Endometrial microvascular endothelial cells (primary cell): Measurements from ENCODE around the gene ZSWIM7. TPM values are rescaled to one million over a fixed set of nuclear protein-coding genes. Genes with fewer than 3 reads are reported as not detected.
"Not testable (repeated sequence)": the region's sequence is repeated elsewhere in the genome, so short reads cannot be mapped to it uniquely, and the experiment has no call there.

ENCODE experiments used
- in situ Hi-C: cut with HindIII; loops from 2 replicates; pipeline ENCODE4 v1.10.0; 2017; ENCODE audit warnings: low sequenced_read_pairs, low pct_unique_long_range_greater_than_20kb; ENCODE audit errors: inconsistent ontology term
- total RNA-seq: library from RNA; depleted of rRNA; stranded (reverse); fragments of >200 nt; gene quantifications from one replicate; pipeline ENCODE4 v1.2.3, GENCODE V29; 2015; ENCODE audit errors: inconsistent ontology term

Gene ZSWIM7
- total RNA-seq, 1 donor from 2014 or later = 28.3 TPM

DNA sequence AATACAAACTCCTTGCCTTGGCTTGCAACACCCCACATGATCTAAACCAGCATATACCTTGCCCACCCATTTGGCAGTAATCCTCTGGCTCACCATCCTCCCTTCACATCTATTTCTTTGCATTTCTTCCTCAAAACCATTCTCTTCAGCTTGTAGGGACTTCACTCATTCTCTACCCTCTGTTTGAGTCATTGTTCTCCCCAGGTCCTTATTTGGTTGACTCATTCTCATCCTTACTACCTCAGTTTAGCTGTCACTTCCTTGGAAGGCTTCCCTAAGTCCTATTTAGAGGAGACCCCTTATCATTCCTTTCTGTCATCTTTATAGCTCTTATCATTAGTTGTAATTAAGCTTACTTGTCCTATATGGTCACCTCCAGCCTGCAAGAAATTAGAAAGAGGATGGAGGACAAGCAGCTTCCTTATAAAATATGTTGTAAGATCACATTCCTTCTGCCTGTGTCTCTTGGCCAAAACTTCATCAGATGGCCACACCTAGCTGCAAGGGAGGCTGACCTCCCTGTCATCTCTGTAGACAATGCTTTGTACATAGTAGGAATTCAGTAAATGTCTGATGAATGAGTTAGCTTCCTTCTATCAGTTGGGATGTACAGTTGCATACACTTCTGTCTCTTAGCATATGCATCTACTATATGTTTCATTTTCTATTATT, 1.9 kb upstream of the ZSWIM7 start:
- in situ Hi-C loops = no loop called here

DNA sequence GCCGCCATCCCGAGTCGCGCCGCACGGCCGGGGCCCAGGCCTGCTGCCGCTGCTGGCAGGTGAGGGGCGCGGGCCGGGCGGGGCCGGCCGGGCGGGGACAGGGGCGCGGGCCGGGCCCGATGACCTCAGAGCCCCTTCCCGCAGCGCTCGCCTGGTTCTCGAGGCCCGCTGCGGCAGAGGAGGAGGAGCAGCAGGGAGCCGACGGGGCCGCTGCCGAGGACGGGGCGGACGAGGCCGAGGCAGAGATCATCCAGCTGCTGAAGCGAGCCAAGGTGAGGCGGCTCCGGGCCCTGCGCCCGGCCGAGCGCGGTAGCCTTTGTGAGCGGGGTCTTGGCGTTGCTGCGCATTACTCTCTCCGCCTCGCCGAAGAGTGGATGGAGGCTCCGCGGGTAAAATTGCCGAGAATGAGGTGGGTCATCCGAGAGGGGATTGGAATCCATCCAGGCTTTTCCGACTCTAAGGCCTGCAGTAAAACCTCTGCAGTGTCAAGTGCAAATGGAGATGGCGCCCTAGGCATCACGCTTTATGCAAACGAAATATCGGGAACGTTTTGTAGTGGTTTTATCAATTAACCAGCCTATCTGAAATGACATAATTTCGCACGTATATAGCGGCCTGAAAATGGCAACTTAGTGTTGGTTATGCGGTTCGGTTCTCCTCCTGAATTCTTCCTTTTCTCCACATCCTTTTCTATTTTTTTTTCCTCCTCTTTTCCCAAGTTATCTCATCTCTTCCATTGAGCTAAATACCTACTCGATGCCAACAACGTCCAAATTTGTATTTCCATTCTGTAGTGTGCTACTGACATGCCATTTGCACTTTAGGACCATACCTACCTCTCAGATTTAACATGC, 697 bp upstream of the ZSWIM7 start:
- in situ Hi-C loops = no loop called here

DNA sequence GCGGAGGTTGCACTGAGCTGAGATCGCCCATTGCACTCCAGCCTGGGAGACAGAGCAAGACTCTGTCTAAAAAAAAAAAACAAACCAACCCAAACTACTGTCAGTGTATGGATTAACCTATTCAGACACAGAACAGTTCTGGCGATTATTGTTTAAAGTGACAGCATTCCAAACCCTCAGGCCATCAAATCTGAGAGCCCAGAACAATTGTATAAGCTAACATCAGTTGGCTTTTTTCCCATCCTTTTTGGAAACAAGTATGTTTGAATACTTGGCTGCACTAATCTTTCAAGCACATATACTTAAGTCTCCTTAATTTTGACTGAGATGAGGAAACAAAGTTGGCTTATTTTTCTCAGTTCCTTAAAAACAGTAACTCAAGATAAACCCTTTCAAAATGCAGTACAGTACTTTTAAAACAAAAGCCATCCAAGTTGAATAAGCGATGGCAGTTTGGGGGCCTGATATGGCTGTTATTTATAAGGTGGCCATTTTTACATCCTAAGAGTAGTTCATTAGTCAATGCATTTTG, 1.4 kb downstream of the ZSWIM7 start:
- in situ Hi-C loops = no loop called here

DNA sequence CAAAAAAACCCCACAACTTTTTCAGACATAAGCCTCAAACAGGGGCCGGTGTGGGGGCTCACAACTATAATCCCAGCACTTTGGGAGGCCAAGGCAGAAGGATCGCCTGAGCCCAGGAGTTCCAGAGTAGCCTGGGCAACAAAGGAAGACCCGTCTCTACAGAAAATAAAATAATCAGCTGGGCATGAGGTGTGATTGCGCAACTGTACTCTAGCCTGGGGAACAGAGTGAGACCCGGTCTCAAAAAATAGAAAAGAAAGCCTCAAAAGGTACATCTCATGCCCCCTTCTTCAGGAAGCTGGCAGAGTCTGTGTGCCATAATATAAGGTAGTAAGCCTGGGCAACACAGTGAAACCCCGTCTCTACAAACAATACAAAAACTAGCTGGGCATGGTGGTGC, 3.2 kb downstream of the ZSWIM7 start:
- in situ Hi-C loops = no loop called here

DNA sequence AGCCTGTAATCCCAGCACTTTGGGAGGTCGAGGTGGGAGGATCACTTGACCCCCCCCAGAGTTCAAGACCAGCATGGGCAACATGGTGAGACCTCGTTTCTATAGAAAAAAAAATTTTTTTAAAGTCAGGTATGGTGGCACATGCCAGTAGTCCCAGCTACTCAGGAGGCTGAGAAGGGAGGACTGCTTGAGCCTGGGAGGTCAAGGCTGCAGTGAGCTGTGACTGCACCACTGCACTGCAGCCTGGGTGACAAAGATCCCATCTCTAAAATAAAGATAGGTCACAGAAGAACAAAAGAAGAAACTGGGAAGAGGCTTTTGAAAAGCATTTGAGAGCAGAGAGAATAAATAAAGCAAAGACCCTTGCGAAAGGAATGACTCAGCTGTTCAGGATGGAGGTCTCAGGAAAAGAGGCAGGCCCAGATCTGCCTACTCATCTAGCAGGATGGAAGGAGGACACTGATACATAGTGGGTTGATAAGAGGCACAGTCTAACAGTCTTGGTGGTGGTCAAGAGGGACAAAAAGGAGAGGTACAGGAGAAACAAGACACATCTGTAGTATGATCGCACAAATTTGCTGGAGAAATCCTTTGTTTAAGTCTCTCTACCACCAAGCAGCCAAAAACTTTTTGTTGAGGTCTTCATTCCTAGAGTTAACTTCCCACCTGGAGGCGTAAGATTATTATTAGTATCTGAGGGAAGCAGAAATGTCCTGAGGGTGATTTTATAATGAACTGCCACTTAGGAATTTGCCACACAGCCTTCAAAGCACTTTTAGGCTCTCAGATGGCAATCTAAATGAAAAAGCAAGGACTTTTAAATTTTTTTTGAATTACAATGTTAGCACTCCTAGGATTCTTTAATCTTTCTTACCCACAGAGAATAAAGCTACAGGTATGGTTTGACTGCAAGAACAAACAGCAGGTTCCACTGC, 17.6 kb downstream of the ZSWIM7 start:
- in situ Hi-C loops = no loop called here

DNA sequence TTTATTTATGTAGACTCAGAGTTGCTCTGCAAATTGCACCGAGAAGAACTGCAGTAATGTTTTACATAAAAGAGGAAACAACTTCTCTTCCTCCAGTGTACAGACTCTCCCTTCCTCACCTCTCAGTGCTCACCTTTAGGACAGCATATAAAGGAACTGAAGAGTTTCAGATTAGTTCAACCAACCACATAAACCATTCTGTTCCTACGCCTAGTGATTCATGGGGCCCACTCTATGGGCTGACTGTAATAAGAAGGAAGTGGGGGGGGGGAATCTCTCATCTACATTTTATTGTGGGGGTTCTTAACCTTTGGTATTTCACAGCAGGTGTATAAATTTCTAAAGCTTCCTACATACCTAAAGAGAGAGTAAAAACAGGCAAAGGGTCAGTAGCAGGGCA, 18.3 kb downstream of the ZSWIM7 start:
- in situ Hi-C loops = no loop called here

DNA sequence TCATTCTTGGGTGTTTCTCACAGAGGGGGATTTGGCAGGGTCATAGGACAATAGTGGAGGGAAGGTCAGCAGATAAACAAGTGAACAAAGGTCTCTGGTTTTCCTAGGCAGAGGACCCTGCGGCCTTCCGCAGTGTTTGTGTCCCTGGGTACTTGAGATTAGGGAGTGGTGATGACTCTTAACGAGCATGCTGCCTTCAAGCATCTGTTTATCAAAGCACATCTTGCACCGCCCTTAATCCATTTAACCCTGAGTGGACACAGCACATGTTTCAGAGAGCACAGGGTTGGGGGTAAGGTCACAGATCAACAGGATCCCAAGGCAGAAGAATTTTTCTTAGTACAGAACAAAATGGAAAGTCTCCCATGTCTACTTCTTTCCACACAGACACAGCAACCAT, 20.5 kb downstream of the ZSWIM7 start:
- in situ Hi-C loops = not testable (repeated sequence)

DNA sequence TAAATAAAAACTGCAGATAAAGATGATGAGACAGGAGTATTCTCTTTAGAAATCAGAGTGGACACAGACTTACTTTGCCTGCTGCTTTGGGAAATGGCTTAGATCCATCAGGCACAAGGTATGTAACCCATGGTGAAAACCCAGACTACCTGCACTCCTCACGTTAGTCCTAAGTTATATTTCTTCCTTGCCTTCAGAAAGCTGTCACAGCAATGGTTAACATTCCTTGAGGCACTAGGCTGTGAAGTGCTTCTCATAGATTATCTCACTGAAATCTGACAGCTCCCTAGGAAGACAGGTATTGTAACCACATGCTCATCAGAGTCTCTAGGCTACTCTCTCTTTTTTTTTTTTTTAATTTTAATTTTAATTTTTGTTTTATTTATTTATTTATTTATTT, 20.9 kb downstream of the ZSWIM7 start:
- in situ Hi-C loops = no loop called here

DNA sequence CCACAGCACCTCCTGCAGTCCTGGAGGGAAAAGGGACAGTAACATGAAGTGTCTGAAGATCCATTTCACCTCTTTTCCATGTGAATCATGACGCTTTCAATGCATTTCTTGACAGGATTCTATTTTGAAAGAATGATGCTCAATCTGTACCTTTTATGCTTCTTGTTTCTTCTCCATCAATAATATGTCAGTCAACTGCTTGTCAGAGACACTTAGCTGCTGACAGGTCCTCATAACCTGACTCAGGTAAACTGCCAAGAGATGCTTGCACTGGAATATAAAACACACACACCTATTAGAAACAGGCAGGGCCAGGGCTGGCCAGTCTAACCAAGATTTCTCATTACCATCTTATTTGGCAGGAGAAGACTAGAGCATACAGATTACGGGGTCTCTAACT, 21.6 kb downstream of the ZSWIM7 start:
- in situ Hi-C loops = no loop called here

DNA sequence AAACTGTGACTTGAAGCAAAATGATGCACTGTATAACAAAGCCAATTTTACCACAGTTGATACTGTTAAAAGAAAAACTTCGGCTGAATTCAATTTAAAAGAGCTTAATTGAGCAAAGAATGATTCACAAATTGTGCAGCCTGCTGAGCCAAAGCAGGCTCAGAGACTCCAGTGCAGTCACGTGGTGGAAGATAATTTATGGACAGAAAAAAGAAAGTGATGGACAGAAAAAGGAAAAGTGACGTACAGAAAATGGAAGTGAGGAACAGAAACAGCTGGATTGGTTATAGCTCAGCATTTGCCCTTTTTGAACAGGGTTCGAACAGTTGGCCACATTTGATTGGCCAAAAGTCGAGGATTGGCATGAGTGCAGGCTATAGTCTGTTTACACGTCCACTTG, 25.7 kb downstream of the ZSWIM7 start:
- in situ Hi-C loops = no loop called here

DNA sequence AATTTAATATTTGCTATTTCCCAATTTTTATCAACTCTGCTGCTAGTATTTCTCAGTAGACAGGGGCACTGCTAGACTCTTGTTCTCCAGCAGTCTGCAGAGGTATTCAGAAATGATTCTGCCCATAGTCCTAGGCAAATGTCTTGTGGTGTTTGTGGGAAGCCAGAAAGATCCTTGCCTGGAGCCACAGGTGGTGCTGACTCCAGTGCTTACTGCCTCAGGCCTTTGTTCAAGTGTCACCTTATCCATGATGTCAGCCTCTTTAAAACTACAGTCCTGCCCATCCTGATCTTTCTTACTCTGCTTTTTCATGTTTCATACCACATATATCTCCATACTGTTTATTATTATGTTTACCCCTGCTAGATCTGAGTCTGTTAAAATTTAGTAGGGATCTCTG, 26.5 kb downstream of the ZSWIM7 start:
- in situ Hi-C loops = no loop called here

DNA sequence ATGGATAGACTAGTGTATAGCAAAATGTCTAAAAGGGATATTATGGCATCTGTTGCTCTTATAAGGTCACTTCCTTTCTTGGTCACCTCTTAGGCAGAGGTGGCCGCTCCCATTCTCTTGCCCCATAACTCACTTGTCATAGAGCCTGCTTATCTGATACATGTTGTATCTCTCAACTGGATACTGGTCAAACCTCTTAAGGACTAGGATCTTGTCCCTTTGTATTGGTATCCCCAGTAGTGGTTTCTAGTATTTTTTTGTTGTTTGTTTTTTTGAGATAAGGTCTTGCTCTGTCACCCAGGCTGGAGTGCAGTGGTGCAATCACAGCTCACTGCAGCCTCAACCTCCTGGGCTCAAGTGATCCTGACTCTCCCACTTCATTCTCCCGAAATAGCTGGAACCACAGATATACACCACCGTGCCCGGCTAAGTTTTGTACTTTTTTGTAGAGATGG, 27.0 kb downstream of the ZSWIM7 start:
- in situ Hi-C loops = no loop called here

DNA sequence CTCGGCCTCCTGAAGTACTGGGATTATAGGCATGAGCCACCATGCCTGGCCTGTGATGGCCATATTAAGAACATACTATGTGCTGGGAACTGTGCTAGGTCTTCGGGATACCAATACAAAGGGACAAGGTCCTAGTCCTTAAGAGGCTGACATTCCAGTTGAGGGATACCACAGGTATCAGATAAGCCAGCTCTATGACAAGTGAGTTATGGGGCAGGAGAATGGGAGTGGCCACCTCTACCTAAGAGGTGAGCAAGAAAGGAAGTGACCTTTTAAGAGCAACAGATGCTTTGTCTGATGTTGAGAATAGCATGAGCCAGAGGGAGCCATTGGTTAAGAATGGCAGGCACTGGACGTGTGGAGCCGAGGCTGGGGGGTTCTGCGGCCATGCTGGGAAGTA, 27.6 kb downstream of the ZSWIM7 start:
- in situ Hi-C loops = no loop called here

DNA sequence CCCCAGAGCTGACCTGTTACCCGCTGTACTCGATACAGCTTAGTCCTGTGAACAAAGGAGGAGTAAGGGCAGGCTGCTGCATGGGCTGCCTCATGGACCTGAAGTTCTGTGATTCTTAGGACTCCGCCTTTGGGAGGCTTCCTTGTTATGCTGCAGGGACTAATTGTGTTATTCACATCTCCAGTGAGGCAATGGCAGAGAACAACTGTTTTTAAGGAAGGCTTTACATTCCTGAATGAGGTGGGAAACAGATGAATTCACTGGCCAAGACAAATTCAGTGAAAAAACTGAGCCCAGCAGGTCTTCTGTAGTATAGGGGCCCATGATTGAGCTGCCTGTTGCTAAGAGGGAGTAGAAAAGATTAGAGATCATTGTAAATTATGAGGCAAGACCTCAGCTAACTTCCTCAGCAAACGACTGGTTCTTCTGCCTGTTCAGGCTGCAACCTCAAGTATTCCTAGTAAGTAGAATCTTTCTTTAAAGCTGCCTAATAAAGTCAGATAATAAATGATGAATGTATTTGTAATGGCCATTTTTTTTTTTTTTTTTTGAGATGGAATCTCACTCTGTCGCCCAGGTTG, 28.3 kb downstream of the ZSWIM7 start:
- in situ Hi-C loops = no loop called here

DNA sequence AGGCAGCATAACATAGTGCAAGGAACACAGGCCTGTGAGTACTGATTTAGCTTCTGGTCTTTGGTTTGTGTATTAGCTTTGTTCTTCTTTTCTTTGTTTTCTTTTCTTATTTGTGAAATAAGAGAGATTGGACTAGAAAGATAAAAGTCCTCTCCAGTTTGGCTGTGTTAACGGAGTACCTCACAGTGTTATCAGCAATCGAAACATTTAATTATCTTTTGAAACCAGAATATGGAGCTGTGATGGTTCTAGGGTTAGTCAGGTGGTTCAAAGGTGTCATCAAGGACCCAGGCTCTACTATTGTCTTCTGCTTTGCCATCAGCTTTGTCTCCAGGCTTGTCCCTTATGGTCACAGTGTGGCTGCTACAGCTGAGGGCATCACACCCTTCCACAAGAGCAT, 29.0 kb downstream of the ZSWIM7 start:
- in situ Hi-C loops = no loop called here

DNA sequence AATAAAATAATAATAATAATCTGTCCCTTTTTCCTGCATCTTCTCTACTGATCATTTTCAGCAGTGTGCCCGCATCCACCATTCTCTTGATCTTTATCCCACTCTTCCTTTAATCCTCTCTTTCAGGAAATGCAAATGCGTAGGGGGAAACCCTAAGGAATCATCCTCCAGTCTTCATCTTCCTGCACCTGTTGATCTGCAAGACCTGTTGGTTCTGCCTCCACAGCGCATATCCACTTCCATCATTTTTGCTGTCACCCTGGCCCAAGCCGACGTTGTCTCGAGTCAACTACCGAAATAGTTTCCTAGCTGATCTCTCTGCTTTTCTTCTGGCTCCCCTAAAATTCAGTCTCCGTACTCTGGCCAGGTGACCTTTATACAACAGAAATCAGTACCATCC, 30.0 kb downstream of the ZSWIM7 start:
- in situ Hi-C loops = no loop called here

DNA sequence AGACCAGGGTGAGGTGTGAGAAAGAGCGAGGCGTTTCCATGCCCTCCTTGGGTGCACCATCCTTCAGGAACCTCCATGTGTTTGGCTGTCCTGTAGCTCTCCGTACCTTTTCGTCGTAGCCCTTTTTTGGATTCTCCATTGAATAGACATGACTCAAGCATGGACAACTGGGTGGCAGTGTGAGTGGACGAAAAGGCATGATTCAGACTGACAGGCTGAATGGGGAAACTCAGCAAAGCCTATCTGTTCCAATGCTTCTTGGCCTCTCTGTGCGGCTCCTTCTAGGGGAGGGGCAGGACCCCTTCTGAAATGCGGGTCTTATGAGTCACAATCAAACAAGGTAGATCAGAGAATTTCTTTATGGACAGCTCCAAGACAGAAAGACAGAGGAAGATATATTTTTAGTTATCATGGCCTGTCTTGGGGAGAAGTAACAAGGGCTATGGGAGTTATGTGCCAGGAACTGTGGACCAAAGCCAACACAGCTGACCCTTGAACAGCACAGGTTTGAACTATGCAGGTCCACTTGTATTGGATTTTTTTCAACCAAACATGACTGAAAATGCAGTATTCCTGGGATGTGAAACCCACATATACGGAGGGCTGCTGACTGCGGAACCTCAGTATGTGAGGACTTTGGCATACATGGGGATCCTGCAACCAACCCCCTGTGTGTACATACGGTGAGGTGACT, 31.7 kb downstream of the ZSWIM7 start:
- in situ Hi-C loops = no loop called here

DNA sequence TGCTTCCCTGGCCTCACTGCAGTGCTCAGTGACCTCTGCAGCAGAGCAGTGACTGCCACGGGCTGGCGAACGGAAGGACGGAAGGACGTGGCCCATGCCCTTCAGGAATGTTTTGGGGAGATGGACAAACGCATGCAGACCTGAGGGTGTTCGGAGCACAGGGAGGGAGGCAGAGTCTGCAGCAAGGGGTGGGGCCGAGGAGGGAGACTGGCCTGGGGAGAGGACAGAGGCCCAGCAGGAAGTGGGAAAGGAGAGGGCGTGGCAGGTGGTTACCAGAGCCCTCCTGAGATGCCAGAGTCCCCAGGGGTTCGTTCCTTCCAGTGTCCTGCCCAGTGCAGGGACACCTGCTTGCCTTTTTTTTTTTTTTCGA, 32.6 kb downstream of the ZSWIM7 start:
- in situ Hi-C loops = no loop called here
